T47D (cell line): ENCODE measurements around the gene TP53BP1.

Experiments
- DNase-seq, 2 experiments: peaks; one replicate each; pipeline versions ENCODE4 v3.0.0 to v3.0.0-alpha.2; 2011 to 2012; ENCODE audit warnings: low read depth in 1 of 2, low spot score in 1 of 2
- JUND ChIP-seq: IDR thresholded peaks from 2 replicates; pipeline ENCODE4 v1.6.1; 2012; ENCODE audit warnings: low read depth
- in situ Hi-C: cut with HindIII; loops from 2 replicates; pipeline ENCODE4 v1.10.0; 2016; ENCODE audit warnings: low sequenced_read_pairs, low pct_unique_long_range_greater_than_20kb

The TP53BP1 gene

GRCh38 chr15:43514241-43515057 lies 21.5 kb upstream of the TP53BP1 start:
- in situ Hi-C loops: no loop called here
- no peak for TF ChIP-seq JUND
- DNase-seq: peak in 1 of 2 experiments; percentile 29

GRCh38 chr15:43513550-43513949 lies 20.6 kb upstream of the TP53BP1 start:
- in situ Hi-C loops: no loop called here

GRCh38 chr15:43511012-43511885 lies 18.3 kb upstream of the TP53BP1 start:
- TF ChIP-seq JUND: no peak
- in situ Hi-C loops: no loop called here
- DNase-seq: peak in 1 of 2 experiments; percentile 72

More at GRCh38 chr15:43513550-43513949, 20.6 kb upstream of the TP53BP1 start:
- no peak for DNase-seq
- no peak for TF ChIP-seq JUND

- in situ Hi-C loops: no loop called here
- no peak for TF ChIP-seq JUND
- DNase-seq: peak; percentile 80 to 98
These were observed 17.4 kb upstream of the TP53BP1 start for GRCh38 chr15:43510200-43511011.

- no peak for DNase-seq
- in situ Hi-C loops: no loop called here
- no peak for TF ChIP-seq JUND
These were observed 16.8 kb upstream of the TP53BP1 start for GRCh38 chr15:43509660-43510199.

- in situ Hi-C loops: no loop called here
These were observed 16.2 kb upstream of the TP53BP1 start for GRCh38 chr15:43508991-43509659.

GRCh38 chr15:43508421-43508820 lies 15.5 kb upstream of the TP53BP1 start:
- in situ Hi-C loops: no loop called here
- no peak for DNase-seq
- no peak for TF ChIP-seq JUND

More at GRCh38 chr15:43508991-43509659, 16.2 kb upstream of the TP53BP1 start:
- no peak for DNase-seq
- TF ChIP-seq JUND: no peak

- no peak for DNase-seq
- in situ Hi-C loops: no loop called here
- no peak for TF ChIP-seq JUND
These were observed 12.8 kb upstream of the TP53BP1 start for GRCh38 chr15:43505738-43506137.

GRCh38 chr15:43499635-43500034 lies 6.7 kb upstream of the TP53BP1 start:
- no peak for DNase-seq
- TF ChIP-seq JUND: no peak
- in situ Hi-C loops: no loop called here

GRCh38 chr15:43498990-43499389 lies 6.0 kb upstream of the TP53BP1 start:
- in situ Hi-C loops: no loop called here
- TF ChIP-seq JUND: no peak
- DNase-seq: peak in 1 of 2 experiments; percentile 14

GRCh38 chr15:43493703-43494472 lies 932 bp upstream of the TP53BP1 start:
- in situ Hi-C loops: no loop called here
- no peak for DNase-seq
- no peak for TF ChIP-seq JUND
